ENCODE measurements around the gene PDCD2L.

DNA sequence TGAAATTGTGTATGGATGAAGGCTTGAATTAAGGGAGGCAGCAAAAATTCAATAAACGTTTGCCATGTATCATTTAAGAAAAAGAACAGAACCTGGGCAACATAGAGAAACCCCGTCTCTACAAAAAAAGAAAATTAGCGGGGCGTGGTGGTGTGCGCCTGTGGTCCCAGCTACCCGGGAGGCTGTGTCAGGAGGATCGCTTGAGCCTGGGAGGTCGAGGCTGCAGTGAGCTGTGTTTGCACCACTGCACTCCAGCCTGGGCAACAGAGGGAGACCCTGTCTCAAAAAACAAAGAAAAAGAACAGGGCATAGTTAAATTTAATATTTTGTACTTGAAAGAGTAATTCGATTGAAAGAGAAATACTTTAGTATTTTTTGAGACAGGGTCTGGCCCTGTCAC, 25.4 kb downstream of the PDCD2L start:
- TF ChIP-seq, protein P1, sequence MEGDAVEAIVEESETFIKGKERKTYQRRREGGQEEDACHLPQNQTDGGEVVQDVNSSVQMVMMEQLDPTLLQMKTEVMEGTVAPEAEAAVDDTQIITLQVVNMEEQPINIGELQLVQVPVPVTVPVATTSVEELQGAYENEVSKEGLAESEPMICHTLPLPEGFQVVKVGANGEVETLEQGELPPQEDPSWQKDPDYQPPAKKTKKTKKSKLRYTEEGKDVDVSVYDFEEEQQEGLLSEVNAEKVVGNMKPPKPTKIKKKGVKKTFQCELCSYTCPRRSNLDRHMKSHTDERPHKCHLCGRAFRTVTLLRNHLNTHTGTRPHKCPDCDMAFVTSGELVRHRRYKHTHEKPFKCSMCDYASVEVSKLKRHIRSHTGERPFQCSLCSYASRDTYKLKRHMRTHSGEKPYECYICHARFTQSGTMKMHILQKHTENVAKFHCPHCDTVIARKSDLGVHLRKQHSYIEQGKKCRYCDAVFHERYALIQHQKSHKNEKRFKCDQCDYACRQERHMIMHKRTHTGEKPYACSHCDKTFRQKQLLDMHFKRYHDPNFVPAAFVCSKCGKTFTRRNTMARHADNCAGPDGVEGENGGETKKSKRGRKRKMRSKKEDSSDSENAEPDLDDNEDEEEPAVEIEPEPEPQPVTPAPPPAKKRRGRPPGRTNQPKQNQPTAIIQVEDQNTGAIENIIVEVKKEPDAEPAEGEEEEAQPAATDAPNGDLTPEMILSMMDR (IDR thresholded peaks at IDR 0.05; ENCODE audit: poor library complexity): no peak
- no peak for TF ChIP-seq EZH2 (IDR thresholded peaks at IDR 0.05; ENCODE audit: borderline replicate concordance)

All from hepatocyte (in vitro differentiated cells).